GM12872 (cell line): ENCODE data around the gene AXIN1.

Source experiments
- TF ChIP-seq, protein P1 (sequence below): IDR thresholded peaks from 3 replicates; pipeline ENCODE4 v1.5.1; 2011; ENCODE audit warnings: low read depth, mild to moderate bottlenecking, low read length, moderate library complexity; ENCODE audit not compliant: insufficient read depth

Gene AXIN1

DNA sequence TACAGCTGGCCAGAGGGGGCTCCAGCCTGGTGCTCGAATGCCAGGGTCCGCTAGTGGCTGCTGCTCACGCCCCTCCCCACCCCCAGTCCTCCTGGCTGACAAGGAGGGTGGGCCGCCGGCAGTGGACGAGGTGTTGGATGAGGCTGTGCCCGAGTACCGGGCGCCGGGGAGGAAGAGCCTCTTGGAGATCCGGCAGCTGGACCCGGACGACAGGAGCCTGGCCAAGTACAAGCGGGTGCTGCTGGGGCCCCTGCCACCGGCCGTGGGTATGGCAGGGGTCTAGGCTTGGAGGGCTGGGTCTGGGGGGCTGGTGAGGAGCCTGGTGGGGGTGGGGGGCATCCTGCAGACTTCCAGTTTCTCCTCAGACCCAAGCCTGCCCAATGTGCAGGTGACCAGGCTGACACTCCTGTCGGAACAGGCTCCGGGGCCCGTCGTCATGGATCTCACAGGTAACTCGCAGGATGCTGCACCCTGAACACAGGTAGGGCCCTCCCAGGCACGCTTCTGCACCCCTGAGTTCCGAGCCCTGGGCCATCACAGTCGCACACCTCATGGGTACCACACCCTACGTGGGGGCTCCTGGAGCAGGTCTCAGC, 70.8 kb downstream of the AXIN1 start:
- TF ChIP-seq, protein P1, sequence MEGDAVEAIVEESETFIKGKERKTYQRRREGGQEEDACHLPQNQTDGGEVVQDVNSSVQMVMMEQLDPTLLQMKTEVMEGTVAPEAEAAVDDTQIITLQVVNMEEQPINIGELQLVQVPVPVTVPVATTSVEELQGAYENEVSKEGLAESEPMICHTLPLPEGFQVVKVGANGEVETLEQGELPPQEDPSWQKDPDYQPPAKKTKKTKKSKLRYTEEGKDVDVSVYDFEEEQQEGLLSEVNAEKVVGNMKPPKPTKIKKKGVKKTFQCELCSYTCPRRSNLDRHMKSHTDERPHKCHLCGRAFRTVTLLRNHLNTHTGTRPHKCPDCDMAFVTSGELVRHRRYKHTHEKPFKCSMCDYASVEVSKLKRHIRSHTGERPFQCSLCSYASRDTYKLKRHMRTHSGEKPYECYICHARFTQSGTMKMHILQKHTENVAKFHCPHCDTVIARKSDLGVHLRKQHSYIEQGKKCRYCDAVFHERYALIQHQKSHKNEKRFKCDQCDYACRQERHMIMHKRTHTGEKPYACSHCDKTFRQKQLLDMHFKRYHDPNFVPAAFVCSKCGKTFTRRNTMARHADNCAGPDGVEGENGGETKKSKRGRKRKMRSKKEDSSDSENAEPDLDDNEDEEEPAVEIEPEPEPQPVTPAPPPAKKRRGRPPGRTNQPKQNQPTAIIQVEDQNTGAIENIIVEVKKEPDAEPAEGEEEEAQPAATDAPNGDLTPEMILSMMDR = no peak

DNA sequence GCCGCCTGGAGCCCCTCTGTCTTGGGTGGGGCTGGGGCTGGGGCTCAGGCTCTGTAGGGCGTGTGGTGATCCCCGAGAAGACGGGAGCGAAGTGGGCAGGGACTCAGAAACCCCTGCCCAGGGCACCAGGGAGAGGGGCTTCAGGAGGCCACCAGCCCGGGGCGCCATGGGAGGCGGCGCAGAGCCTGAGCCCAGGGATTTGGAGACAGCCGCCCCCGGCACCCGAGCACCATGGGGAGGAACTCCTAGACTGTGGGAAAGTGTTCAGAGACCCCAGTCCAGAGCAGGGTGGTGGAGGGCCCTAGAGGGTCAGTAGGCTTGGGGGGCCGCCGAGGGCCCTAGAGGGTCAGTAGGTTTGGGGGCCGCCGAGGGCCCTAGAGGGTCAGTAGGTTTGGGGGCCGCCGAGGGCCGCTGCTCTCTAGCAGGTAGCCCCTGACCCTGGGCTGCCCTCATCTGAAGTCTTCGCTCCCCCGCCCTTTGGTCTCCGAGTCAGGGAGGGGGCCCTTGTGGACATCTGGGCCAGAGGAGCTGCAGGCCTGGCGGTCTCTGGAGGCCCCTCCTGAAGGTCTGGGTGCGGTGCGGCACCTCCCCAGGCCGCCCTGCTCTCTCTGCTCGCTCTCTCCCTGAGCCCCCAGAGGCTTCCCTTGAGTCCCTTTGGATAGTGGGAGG, 71.4 kb downstream of the AXIN1 start:
- TF ChIP-seq, protein P1 = no peak

DNA sequence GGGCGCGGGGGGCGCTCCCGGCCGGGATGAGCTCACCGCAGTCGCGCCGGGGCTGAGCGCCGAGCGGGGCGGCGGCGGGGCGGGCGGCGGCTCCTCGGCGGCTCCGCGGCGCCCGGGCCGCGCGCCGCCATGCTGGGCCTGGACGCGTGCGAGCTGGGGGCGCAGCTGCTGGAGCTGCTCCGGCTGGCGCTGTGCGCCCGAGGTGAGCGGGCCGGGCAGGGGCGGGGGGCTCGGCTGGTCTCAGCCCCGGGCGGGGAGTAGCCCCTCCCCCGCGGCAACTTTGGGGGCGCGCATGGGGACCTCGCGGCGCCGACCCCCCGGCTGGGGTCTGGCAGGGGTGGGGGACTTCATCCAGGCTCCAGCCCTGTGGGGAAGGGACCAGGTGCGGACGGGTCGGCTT, 72.0 kb downstream of the AXIN1 start, which contains the start of gene ARHGDIG:
TSS of gene ARHGDIG (plus strand) at position 40 of the 400 bp plus-strand sequence. CDS start at position 130, 90 bp downstream.
- TF ChIP-seq, protein P1 = no peak

DNA sequence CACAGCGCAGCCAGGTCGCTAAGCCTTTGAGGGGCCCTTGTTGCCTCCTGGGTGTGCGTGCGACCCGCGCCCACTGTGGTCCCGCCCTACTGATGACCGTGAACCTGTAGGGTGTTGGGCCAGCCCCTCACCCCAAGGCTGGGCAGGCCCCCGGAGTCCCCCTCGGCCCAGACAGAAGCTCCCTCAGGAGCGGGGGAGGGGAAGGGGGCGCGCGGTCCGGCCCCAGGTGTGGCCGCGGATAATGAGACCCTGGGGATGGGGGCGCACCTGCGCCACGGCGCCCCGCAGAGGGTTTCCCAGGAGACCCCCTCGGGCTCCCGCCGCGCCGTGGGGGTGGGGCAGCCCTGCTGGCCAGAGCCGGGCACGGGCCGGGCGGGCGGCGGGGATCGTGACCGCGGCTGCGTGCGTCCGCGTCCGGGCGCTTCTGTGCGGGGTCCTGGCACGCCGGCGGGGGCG, 72.5 kb downstream of the AXIN1 start:
- TF ChIP-seq, protein P1 = no peak

DNA sequence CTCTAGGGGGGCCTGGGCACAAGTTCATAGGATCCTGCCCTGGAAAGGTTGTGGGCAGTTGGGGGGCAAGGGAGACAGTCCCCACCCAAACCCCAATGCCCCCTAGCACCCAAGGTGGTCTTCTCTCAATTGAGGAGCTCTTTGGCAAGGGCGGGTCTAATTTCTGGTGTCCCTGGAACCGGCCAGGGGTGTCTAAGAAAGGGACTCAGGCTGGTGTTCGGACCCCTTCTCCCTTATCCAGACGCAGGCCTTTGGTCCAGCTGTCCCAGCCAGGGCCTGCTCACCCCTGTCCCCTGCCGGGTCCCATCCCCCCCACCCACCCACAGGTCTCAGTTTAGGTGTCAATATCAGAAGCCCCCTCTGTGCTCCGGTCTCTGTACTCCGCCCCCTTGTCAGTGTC, 73.0 kb downstream of the AXIN1 start:
- TF ChIP-seq, protein P1 = no peak

DNA sequence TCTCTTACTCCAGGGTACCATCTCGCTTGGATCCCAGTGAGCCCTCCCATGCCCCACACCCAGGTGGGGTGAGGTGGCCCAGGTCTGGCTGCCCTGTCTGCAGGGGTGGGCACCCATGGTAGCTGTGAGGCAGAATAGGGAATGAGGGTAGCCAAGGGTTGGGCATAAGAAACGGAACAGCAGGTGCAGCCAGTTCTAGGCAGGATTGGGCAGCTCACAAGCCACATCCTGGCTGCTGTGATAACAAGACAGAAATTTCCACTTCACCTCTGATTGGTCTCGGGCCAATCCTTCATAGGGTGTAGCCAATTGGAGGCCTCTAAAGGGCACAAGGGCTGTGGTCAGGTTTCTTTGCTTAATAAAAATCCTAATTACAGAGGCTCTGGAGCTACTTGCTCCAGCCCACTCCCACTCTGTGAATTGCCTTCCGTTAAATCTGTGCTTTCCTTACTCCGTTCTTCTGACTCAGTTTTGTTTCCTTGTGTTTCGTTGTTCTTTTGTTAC, 73.6 kb downstream of the AXIN1 start:
- TF ChIP-seq, protein P1 = no peak

DNA sequence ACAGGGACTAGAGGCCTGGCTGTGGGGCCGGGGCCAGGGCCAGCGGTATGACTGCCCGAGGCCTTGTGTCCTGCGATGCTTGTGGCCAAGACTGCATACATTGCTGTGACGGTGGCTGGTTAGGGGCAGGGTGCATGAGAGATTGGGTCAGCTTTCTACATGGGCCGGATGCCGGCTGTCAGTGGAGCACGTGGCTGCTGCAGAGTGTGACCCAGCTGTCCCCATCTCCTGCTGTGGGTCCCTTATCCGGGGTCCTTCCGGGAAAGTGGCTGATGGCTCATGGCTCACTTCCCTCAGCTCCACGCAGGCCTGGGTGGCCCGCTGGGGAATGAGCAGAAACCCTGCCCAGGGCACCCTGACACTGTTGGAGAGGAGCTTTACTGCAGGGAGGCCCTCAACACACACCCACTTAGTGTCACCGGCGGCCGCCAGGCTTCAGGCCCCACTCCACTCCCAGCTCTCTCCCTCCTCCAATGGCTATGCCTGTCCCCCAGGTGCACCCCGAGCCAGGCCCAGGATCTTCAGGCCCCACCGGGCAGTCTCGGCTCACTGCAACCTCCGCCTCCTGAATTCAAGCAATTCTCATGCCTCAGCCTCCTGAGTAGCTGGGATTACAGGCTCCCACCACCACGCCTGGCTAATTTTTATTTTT, 76.0 kb downstream of the AXIN1 start:
- TF ChIP-seq, protein P1 = no peak
